GM21737 (cell line): Measurements from ENCODE around the gene MZF1.
"Not testable (repeated sequence)": the region's sequence is repeated elsewhere in the genome, so short reads cannot be mapped to it uniquely, and the experiment has no call there.

ENCODE experiments used
- ATAC-seq: cut with Tn5 transposase; IDR thresholded peaks from one replicate; pipeline ENCODE4 v1.9.1; 2021; ENCODE audit warnings: mild to moderate bottlenecking, moderate library complexity; ENCODE audit not compliant: unreplicated experiment

The MZF1 gene

GRCh38 chr19:58572818-58573657 lies at the start of gene MZF1:
MZF1 (minus strand) TSS chr19:58573335; CDS start chr19:58571389, 1,946 bp downstream.
- ATAC-seq: peak; percentile 53

GRCh38 chr19:58607213-58607612 lies 34.1 kb upstream of the MZF1 start:
- ATAC-seq: not testable (repeated sequence)

GRCh38 chr19:58606251-58606896 lies 33.2 kb upstream of the MZF1 start:
- not testable (repeated sequence) for ATAC-seq

GRCh38 chr19:58586133-58586765 lies 13.1 kb upstream of the MZF1 start:
- no peak for ATAC-seq

- no peak for ATAC-seq
Measured at GRCh38 chr19:58585442-58586132, 12.5 kb upstream of the MZF1 start.

GRCh38 chr19:58584498-58585441 lies 11.6 kb upstream of the MZF1 start:
- ATAC-seq: no peak

GRCh38 chr19:58582985-58583384 lies 9.8 kb upstream of the MZF1 start:
- no peak for ATAC-seq

GRCh38 chr19:58581227-58582141 lies 8.3 kb upstream of the MZF1 start:
- ATAC-seq: no peak

GRCh38 chr19:58579473-58580142 lies 6.5 kb upstream of the MZF1 start:
- ATAC-seq: no peak

- no peak for ATAC-seq
Measured at GRCh38 chr19:58578012-58578925, 5.1 kb upstream of the MZF1 start.

- not testable (repeated sequence) for ATAC-seq
Measured at GRCh38 chr19:58577581-58577980, 4.4 kb upstream of the MZF1 start.

- ATAC-seq: peak; percentile 35
Measured at GRCh38 chr19:58575183-58576041, 2.3 kb upstream of the MZF1 start.

- ATAC-seq: no peak
Measured at GRCh38 chr19:58573658-58574164, 576 bp upstream of the MZF1 start.

GRCh38 chr19:58572026-58572817 lies 913 bp downstream of the MZF1 start:
- ATAC-seq: no peak

GRCh38 chr19:58571575-58571947 lies 1.6 kb downstream of the MZF1 start:
- no peak for ATAC-seq
